HG03565 (cell line): ENCODE measurements around the gene SP3.
"Not testable (repeated sequence)": the region's sequence is repeated elsewhere in the genome, so short reads cannot be mapped to it uniquely, and the experiment has no call there.

Source experiments
- ATAC-seq: cut with Tn5 transposase; IDR thresholded peaks from one replicate; pipeline ENCODE4 v1.9.1; 2021; ENCODE audit warnings: mild to moderate bottlenecking, moderate library complexity; ENCODE audit not compliant: unreplicated experiment

SP3 gene

DNA sequence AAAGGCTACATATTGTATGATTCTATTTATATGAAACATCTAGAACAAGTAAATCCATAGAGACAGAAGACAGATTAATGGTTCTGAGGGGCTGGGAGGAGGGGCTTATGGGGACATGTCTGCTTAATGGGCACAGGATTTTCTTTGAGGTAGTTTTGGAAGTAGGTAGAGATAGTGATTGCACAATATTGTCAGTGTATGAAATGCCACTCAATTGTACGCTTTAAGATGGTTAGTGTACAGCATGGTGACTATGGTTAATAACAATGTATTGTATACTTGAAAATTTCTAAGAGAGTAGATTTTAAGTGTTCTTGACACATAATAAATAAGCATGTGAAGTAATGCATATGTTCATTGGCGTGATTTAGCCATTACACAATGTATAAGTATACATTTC lies 68.4 kb downstream of the SP3 start:
- ATAC-seq = no peak

DNA sequence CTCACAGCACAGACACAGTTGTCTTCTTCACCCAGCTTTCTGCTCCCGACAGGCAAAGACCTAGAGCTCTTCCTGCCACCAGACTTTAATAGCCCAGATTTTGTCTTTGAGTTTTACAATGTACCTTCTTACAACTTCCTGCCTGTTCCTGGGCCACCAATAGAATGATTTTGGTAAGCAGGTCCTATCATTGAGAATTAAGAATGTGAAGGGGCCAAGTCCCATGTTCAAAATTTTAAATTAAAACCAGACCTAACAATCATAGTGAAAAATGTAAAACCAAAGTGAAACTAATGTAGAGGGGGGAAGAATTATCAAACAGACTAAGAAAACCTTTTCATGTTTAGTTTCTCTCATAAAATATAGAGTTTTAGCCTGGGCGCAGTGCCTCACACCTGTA lies 72.8 kb downstream of the SP3 start:
- ATAC-seq = no peak

DNA sequence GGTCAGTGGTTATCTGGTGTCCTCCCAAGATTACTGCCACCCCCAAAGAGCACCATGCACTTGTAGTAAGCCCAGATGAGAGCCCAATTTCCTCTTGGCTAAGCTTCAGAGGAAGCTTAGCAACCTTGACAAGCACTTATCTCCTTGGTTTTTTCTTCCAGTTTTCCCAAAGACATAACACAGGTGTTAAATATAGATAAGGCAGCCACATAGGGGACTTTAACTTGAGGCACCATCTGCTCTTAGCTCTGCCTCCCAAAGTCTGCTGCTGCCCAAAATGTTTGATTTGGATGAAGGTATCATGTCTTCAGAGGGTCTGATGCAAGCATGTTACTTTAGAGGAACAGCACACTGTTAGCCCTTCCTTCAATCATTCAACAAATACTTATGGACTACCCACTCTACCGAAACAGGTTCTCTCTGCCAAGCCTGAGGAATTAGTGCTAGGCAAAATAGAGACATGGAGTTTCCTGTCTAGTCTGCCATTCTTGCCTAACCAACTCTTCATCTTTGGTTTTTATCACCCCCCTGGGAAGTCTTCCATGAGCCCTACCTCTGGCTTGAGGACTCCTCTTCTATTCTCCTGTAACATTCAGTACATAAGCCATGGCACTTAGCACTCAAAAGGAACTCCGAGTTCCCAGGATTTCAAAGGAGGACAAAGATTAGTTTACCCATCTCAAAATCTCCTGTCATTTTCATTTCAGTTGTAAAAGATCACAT lies 73.7 kb downstream of the SP3 start:
- ATAC-seq = no peak

DNA sequence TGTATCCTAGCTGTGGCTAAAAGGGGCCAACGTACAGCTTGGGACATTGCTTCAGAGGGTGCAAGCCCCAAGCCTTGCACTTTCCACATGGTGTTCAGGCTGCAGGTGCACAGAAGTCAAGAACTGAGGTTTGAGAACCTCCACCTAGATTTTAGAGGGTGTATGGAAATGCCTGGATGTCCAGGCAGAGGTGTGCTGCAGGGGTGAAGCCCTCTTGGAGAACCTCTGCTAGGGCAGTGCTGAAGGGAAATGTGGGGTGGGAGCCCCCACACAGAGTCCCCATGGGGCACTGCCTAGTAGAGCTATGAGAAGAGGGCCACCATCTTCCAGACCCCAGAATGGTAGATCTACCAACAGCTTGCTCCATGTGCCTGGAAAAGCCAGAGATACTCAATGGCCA lies 75.7 kb downstream of the SP3 start:
- ATAC-seq = not testable (repeated sequence)

DNA sequence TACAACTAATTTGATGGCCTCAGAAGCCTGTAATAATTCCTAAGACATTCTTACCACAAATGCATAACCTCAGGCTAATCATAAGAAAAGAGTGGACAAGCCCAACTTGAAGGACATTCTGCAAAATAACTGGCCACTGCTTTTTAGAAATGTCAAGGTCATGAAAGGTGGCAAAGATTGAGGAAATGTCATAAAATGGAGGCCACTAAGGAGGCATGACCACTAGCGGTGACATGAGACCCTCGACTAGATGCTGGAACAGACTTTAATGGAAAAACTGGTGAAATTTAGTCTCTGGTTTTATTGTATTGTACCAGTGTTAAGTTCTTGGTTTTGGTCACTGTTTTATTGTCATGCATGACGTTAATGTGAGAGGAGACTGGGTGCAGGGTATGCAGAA lies 78.6 kb downstream of the SP3 start:
- ATAC-seq = no peak

DNA sequence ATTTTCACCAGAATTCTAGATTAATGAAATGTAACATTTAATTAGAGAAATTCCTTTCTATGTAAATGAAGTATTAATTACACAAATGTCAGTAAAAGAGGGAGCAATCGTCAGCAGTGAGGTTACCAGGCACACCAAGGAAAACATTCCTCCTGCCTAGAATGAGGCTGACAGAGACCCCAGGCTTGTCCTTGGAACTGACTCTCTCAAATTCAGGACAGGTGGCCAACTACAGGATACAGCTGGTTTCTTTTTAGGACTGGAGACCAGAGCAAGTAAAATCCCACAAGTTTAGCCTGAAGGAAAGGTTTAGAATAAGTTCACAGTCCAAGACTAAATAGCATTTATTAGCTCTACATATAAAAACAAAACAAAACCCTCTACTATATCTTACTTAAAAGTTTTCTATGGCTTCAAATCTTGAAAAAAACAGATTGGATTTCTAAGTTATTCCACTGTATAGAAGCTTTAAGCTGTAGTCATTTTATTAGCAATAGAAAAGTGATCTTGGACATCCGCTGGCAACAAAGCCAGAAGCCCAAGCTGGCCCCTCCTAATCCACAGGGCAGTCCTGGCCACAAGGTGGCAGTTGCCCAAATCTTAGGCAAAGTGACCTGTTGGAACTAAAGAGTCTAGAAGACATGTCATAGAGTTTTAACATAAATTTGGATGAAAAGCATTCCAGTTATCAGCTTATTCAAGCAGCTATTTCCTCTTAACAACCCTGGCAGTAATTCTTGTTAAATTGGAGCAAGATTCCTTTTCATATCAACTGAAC lies 81.0 kb downstream of the SP3 start:
- no peak for ATAC-seq

DNA sequence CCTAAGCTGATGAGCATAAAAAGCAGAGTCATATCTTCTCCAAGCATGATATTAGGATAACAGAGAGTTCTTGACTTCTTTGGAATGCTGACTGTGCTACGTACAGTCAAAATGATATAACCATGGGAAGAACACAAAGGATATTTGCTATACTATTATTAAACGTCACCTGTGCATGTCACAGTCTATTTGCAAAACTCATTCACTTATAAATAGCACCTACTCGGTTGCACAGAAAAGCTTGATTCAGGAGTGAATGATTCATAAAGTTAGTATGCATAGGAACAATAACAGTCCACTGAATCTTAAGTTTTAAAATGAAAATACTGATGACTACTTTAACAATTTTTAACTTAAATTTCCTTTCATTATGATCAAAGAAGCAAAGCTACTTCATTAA lies 83.3 kb downstream of the SP3 start:
- ATAC-seq = no peak

DNA sequence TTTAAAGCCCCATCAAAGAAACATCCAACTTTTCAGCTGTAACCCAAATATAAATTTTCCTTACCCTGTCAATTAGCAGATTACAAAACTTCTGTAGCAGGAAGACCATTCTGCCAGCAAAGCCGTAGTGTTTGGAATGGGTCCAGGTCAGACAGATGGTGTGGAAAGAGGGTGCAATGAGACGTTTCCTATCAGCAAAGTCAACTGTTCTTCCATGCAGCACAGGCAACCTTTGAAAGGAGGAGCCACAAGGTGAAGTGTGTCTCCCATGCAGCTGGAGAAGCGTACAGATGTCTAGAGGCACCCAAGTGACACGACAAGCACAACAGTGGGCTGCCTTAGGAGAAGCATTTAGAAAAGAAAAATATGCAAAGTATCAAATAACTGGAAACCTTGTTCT lies 83.7 kb downstream of the SP3 start:
- no peak for ATAC-seq

DNA sequence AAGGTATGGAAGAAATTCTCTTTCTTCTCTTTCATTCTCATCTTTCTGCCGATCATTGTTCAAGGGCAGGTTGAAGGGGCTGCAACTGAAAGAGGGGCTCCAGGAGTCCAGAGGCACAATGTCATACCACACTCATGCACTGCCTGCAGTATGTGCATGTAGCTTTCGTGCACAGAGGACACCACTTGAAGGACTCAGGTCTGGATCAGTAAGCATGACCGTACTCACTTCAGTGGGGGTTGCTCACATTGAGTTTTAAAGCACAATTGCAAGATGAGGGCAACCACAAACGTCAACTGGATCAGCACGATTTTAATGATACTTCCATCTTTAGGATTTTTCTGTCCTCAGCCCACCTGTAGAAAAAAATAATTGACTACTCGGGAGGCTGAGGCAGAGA lies 84.6 kb downstream of the SP3 start:
- ATAC-seq = no peak

DNA sequence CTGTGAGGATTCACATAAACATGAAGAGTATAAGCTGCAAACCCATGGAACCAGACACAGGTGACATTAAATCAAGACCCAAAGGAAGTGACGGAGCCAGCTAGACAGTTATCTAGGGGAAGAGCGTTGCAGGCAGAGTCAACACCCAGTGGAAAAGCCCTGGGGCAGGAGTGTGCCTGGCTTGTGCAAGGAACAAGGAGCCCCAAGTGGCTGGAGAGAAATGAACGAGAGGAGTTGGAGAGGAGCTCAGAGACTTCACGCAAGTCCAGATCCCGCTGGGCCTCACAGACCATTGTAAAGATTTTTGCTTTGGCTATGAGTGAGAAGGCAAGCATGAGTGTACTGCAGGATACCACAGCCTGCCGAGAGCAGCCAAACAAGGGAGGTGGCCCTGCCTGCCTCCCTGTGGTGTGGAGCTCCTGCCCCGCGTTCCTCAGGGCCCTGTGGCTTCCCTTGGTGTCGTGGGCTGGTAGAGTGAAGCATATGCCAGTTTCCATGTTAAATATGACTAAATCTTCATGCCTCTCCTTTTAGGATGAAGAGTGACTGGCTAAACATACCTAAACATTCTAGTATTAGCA lies 88.2 kb downstream of the SP3 start:
- no peak for ATAC-seq

DNA sequence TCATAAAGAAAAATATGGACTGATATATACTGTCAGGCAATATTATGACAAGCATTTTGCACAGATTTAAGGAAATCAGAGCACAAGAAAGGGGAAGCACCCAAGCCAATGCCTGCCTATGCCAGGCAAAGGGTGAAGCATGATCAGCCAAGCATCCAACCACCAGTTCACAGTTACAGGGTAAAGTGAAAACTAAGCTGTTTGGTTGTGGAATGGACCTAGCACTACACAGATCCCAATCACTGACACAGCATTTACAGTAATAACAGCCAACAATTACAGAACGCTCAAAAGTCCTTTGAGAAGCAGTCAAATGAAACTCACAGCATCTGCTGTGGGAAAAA lies 90.3 kb downstream of the SP3 start:
- ATAC-seq = peak; percentile 83

DNA sequence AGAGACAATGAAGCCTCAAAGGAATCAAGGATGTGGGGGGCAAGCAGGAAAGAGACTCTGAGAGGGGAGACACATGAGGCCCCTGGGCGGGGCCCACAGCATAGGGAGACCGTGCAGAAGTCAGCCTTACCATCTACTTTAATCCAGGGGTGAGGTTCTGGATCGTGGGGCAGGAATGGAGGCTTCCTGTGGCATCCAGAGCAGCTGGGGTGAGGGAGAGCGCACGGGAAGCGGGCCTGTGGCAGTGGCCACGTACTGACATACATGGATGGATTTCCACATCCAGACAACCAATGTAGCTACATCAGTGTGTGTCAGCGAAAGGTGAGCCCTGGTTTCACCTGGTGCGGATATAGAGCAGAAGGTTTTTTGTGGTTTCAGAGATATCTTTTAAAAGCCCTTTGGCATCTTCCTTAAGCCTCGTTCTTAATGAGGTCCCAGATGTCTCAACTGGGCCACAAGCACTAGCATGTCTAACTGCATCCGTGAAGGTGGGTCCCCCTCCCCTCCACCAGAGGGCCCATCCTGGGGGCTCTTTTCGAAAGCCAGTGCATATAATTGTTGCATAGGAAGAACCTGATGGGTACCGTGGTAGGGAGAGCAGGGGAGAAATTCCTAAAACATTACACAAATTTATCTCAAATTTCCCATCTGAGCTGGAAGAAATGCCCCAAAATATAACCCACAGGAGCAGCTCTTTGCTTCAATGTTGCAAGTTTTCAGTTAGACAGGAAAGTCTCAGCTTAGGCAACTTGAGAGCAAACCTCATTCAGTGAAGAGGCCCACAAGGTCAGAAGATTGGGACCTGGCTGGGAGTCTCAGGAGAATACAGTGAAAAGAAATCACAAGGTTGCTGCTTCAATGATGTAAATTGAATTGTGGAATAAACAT lies 90.9 kb downstream of the SP3 start:
- peak; percentile 21 for ATAC-seq

DNA sequence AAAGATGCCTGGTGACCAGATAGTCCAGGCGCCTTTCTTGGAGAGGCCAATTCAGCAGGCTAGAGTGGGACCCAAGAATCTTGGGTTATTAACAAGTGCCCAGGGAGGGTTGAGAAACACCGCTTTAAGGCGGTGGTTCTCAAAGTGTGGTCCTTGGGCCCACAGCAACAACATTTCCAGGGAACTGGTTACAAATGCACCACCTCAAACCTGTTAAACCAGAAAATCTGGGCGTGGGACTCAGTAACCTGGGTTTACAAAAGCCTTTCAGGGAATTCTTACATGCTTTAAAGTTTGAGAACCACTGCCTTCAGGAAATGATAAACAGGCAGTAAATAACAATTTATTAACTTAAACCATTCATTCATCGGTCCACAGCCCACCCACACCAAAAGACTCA lies 92.5 kb downstream of the SP3 start:
- no peak for ATAC-seq

DNA sequence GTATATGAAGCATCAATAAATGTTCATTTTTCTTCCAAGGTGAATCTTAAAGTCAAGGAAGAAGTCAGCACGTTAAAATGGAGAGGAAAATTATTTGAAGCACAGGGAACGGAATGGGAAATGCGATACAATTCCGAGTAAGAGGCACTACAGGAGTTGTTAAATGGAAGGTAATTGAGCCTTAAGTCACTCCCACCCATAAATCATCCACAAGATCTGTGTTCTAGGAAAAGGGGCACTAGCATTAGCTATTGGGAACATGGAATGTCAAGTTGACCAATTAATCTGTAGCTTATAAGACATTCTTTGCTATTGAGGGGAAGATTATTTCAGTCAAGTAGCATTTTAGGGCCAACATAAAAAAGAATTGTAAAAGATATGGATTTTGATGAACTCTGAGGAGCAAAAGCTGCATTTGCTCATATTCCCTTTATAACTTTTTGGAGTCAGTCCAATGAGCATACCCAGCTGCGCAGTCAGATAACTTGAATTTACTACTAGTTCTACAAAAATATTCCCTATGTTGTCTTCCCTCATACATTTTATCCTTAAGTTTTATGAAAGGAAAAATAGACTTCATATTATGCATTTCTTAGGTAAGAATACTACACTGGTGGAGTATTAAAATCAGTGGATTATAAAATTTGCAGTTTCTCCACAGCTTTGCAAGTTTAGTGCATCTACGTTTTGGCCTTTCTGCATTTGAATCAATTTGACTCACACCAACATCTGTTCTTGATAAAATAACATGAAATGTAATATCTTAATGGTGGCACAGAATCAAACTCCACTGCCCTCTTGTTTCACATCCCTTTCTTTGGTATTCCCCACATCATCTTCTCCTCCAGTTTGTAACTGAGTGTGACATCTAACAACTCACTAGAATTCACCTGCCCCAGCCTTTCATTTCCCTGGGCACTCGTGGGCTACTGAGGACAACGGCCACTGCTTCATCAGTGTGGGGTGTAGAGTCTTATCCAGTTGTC lies 95.6 kb downstream of the SP3 start:
- ATAC-seq = no peak

DNA sequence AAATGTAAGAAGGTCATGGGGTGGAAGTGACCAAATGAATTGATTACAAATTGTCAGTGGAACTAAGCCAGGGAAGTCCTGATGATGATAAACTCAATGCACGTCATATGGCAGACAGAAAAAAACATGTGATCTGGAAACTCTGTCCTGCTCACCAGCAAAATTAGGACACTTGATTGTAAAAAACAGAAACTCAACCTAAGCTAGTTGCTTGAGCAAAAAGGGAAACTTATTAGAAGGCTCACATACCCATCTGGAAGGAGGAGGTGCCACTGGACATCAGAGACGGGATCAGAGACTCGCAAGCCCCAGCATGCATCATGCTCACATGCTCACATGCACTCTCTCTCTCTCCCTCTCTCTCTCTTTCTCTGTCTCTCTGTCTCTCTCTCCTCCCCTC lies 96.8 kb downstream of the SP3 start:
- ATAC-seq = no peak

DNA sequence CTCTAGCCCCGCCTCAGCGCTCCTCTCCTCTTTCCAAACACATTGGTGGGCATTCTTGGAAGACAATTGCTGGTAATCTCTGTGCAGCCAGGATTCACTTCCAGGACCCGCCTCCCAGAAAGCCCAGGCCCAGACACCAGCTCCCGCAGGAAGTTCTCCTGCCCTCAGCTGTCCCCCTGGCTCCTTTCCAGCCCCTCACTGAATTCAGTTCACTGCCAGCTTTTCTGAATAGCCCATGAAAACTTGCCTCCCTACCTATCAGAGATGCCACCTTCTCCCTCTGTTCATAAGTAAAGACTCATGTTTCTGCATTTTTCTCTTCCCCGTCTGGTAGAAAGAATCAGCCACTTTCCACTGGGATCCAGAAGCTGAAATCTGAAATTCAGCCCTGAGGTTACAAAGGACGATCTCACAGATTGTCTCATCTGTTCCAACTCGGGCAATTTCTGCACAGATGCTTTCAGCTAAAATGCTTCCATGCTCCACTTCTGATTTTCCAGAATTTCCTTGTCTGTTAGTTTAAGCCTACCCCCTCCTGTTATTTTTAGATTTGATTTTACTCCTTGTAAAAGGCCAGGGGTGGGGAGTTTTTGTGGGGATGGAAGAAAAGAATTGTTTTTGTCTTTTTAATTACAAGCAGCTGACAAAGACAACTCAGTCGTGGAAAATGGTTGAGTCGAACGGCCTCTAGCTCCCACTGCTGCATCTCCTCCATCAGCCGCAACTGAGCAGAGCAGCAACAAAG lies 98.1 kb downstream of the SP3 start:
- ATAC-seq = no peak

DNA sequence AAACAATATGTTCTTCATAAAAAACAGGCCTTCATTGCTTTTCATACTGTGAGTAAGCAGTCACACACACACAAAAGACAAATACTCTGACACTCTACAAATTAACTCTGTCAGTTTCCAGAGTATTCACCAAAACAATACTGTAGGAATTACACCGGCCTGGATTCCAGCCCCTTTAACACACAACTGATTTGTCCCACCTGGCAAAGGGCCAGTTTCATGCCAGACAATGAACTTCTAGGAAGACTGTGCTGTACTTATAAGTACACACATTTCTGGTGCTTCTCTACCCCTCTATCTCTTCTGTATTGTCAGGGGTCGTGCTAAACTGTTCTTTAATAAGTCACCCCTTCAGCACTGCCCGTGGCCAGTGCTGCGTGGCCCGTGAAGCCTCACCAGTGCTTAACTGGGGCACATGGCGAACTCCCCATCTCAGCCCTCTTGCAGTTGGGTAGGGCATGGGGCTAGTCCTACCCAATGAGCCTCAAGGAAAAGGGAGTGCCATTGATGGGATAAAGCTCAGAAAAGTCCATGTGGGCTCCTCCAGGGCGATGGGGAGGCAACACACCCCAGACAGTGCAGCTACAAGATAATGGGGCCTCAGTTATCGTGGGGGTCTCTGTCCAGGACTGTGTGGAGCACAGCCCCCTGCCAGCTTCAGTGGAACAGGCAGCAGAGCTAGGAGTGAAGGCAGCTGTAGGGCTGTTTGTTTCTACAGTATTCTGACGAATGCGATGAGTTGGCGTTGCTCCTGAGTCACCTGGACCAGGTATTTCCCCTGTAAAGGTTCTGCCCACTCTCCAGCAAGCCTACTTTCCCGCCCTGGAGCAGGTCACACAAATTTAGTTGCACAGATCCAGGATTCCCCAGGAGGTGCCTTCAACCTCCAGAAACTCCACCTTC lies 99.0 kb downstream of the SP3 start:
- ATAC-seq = no peak

DNA sequence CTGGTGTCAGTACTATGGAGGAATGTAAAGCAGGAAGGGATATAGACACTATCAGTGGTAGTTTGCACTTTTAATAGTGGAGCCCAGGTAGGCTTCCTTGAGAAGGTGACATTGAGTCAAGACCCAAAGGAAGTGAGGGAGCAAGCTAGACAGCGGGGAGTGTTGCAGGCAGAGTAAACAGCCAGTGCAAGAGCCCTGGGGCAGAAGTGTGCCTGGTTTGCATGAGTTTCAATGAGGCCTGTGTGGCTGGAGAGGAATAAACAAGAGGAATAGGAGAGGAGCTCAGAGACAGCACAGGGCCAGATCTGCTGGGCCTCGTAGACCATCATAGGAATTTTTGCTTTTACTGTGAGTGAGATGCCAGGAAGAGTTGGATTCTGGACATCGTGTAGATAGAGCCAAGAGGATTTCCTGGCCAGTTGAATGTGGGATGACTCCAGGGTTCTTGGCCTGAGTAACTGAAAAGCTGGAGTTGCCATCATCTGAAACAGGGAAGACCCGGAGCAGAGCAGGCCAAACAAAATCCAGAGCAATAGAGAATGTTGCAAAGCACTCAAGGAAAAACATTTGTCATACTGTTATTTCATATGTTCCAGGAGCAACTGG lies 102.5 kb downstream of the SP3 start:
- ATAC-seq = no peak
